Measurements from ENCODE around the gene CORIN. TPM values are rescaled to one million over a fixed set of nuclear protein-coding genes. Genes with fewer than 3 reads are reported as not detected.

Gene CORIN
- total and polyA plus RNA-seq, 8 donors: 0.05 to 1.1 (median 0.23) TPM; not detected in 1

- intact Hi-C loops (cut with DNase I): no loop called here
- peaks cover 0 to 3% (median 0%) of the 10 kb centered on the region in 4 donors for H3K27me3 ChIP-seq
- H3K36me3 ChIP-seq: no peaks in the 10 kb centered on the region
- whole genome bisulfite sequencing, 2 donors: 74 to 83% methylated on average over 5 of the region's 5 CpGs
- no peak overlapping the region for H3K4me3 ChIP-seq
- FAIRE-seq (no peak), ATAC-seq (no peak), DNase-seq (no peak)
- no peaks in the 10 kb centered on the region for H3K9me3 ChIP-seq
- no peak overlapping the region for H3K27ac ChIP-seq
- TF ChIP-seq CTCF (IDR thresholded peaks at IDR 0.05): no peak
- no peaks in the 10 kb centered on the region for H3K4me1 ChIP-seq
Measured at GRCh38 chr4:47721892-47722575, 115.8 kb downstream of the CORIN start.

DNA sequence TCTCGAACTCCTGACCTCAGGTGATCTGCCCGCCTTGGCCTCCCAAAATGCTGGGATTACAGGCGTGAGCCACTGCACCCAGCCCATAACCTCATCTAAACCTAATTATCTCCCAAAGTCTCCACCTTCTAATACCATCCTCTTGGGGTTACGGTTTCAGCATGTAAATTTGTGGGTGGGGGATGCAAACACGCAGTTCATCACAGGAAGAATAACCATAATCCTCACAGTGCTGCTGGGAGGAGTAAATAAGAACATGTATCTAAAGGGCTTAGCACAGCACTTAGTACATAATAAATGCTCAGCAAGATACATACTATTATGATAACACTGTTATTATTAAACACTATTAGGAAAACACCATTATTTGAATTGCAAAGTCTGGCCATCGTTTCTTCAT lies 116.4 kb downstream of the CORIN start:
- no peak overlapping the region for H3K27ac ChIP-seq
- H3K27me3 ChIP-seq: peaks cover 0 to 3% (median 0%) of the 10 kb centered on the region in 4 donors
- TF ChIP-seq CTCF (IDR thresholded peaks at IDR 0.05): no peak
- ATAC-seq (no peak), FAIRE-seq (no peak), DNase-seq (no peak)
- intact Hi-C loops (cut with DNase I): no loop called here
- H3K9me3 ChIP-seq: no peaks in the 10 kb centered on the region
- no peaks in the 10 kb centered on the region for H3K36me3 ChIP-seq
- no peak overlapping the region for H3K4me3 ChIP-seq
- H3K4me1 ChIP-seq: no peaks in the 10 kb centered on the region
- 77 to 84% methylated on average over 6 of the region's 6 CpGs for WGBS, 2 donors

DNA sequence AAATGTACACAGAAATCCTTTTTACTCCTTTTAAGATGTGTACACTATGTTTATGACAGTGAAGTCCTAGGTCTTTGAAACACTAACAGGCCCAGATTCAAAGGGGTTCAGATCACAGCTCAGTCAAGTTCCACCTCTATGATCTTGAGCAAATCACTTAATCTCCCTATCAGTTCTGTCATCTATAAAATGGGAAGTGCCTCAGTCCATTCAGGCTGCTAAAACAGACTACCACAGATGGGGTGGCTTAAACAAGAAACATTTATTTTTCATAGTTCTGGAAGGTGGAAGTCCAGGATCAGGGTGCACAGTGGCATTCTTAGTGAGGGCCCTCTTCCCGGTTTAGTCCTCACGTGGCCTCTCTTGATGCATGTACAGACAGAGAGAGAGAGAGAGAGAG lies 117.1 kb downstream of the CORIN start:
- TF ChIP-seq CTCF (IDR thresholded peaks at IDR 0.05): no peak
- peaks cover 0 to 3% (median 0%) of the 10 kb centered on the region in 4 donors for H3K27me3 ChIP-seq
- FAIRE-seq (no peak), DNase-seq (no peak), ATAC-seq (no peak)
- no peaks in the 10 kb centered on the region for H3K36me3 ChIP-seq
- 81 to 93% methylated on average over 2 of the region's 2 CpGs for WGBS, 2 donors
- no peak overlapping the region for H3K27ac ChIP-seq
- H3K4me3 ChIP-seq: no peak overlapping the region
- intact Hi-C loops (cut with DNase I): no loop called here
- no peaks in the 10 kb centered on the region for H3K9me3 ChIP-seq
- peaks cover 0 to 6% (median 0%) of the 10 kb centered on the region in 3 donors for H3K4me1 ChIP-seq

- H3K9me3 ChIP-seq: no peaks in the 10 kb centered on the region
- intact Hi-C loops (cut with DNase I): no loop called here
- no peak for FAIRE-seq
- no peak for TF ChIP-seq CTCF (IDR thresholded peaks at IDR 0.05)
- peaks cover 0 to 3% (median 0%) of the 10 kb centered on the region in 4 donors for H3K27me3 ChIP-seq
- no peak overlapping the region for H3K27ac ChIP-seq
- H3K4me1 ChIP-seq: peaks cover 0 to 7% (median 0%) of the 10 kb centered on the region in 3 donors
- no peak for DNase-seq
- no peak overlapping the region for H3K4me3 ChIP-seq
- ATAC-seq: no peak
- no peaks in the 10 kb centered on the region for H3K36me3 ChIP-seq
- 60 to 71% methylated on average over 4 of the region's 4 CpGs for WGBS, 2 donors
Measured at GRCh38 chr4:47719576-47719975, 118.3 kb downstream of the CORIN start.

GRCh38 chr4:47718696-47719095 lies 119.2 kb downstream of the CORIN start:
- DNase-seq: no peak
- intact Hi-C loops (cut with DNase I): no loop called here
- no peak for TF ChIP-seq CTCF (IDR thresholded peaks at IDR 0.05)
- FAIRE-seq: no peak
- no peaks in the 10 kb centered on the region for H3K27me3 ChIP-seq
- ATAC-seq: no peak
- H3K4me3 ChIP-seq: no peak overlapping the region
- no peaks in the 10 kb centered on the region for H3K36me3 ChIP-seq
- H3K4me1 ChIP-seq: peaks cover 0 to 7% (median 0%) of the 10 kb centered on the region in 3 donors
- H3K27ac ChIP-seq: no peak overlapping the region
- WGBS, 2 donors: 82 to 88% methylated on average over 2 of the region's 2 CpGs
- no peaks in the 10 kb centered on the region for H3K9me3 ChIP-seq
